ENCODE measurements around the gene AMPH. TPM values are rescaled to one million over a fixed set of nuclear protein-coding genes. Genes with fewer than 3 reads are reported as not detected.

The AMPH gene
- total and polyA plus RNA-seq, 9 of the 15 experiments (the other 6 are each of a cell fraction or from before 2014, with no cell fraction given), result 0.03 to 0.35 TPM; not detected in 7

- FAIRE-seq, result no peak
- in situ Hi-C loops (cut with MboI), result no loop called here
- CTCF ChIA-PET (ENCODE audit: low intra/inter-chr PET ratio), result no interaction called here
These were observed 148.7 kb downstream of the AMPH start for GRCh38 chr7:38482521-38482920.

More at GRCh38 chr7:38482521-38482920, 148.7 kb downstream of the AMPH start:
- no peaks in the 10 kb centered on the region for H3K9me3 ChIP-seq (replicated peaks; ENCODE audit: control insufficient read depth, insufficient read depth, low read depth, low read length)
- H4K20me1 ChIP-seq (replicated peaks; ENCODE audit: control insufficient read depth, insufficient read depth, low read length), result no peaks in the 10 kb centered on the region
- no peak overlapping the region for H3K4me2 ChIP-seq (ENCODE audit: insufficient read depth, low read length)
- 0% methylated on average over 1 of the region's 1 CpG for WGBS (ENCODE audit: insufficient coverage, low coverage, missing lambda C conversion rate)
- no peaks in the 10 kb centered on the region for H3K4me1 ChIP-seq (replicated peaks in 1 of 2; ENCODE audit: control insufficient read depth in 2 of 2, insufficient read depth in 2 of 2, low read length in 2 of 2)
- H3K4me3 ChIP-seq, result no peak overlapping the region
- no peak overlapping the region for H3K9ac ChIP-seq (ENCODE audit: insufficient read depth in 1 of 2, low read depth in 2 of 2, low read length in 2 of 2)
- intact Hi-C loops (cut with micrococcal nuclease), result no loop called here
- H3K9me1 ChIP-seq (ENCODE audit: control insufficient read depth, insufficient read depth, low read length), result no peaks in the 10 kb centered on the region
- DNase-seq (ENCODE audit: extremely low read depth in 1 of 4, low spot score in 3 of 4) (no peak), ATAC-seq (no peak)
- no TSS peak for BruUV-seq (replicated peaks)
- POLR2A ChIA-PET, result no interaction called here
- TF ChIP-seq TGIF2 (CRISPR knock-in tag; IDR thresholded peaks at IDR 0.05) (no peak), ZNF224 (CRISPR knock-in tag; IDR thresholded peaks at IDR 0.05) (no peak), ATF4 (CRISPR knock-in tag; IDR thresholded peaks at IDR 0.05) (no peak), GTF2F1 (IDR thresholded peaks at IDR 0.05; ENCODE audit: low read depth, low read length) (no peak), DDX20 (tag; IDR thresholded peaks at IDR 0.05; ENCODE audit: low read depth) (no peak), CC2D1A (IDR thresholded peaks at IDR 0.05) (no peak), NEUROD1 (IDR thresholded peaks at IDR 0.05; ENCODE audit: borderline replicate concordance, low read depth, low read length, partially characterized antibody) (no peak), TBL1XR1 (IDR thresholded peaks at IDR 0.05; ENCODE audit: low read length in 2 of 2) (no peak), GTF2A2 (tag; IDR thresholded peaks at IDR 0.05) (no peak), SMC3 (conservative IDR thresholded peaks at IDR 0.05; ENCODE audit: insufficient read depth, low read depth, low read length) (no peak), SAFB2 (IDR thresholded peaks at IDR 0.05; ENCODE audit: borderline replicate concordance, low read depth, low read length, severe bottlenecking) (no peak), CREB3L1 (IDR thresholded peaks at IDR 0.05; ENCODE audit: borderline replicate concordance, low read depth) (no peak), CHD1 (IDR thresholded peaks at IDR 0.05; ENCODE audit: low read length) (no peak), NKRF (IDR thresholded peaks at IDR 0.05; ENCODE audit: borderline replicate concordance) (no peak), ZNF146 (CRISPR knock-in tag; IDR thresholded peaks at IDR 0.05; ENCODE audit: unreplicated experiment) (no peak), RBM15 (IDR thresholded peaks at IDR 0.05; ENCODE audit: insufficient read depth, low read length) (no peak)
- no peak overlapping the region for H2AFZ ChIP-seq (ENCODE audit: low read depth, low read length)
- H3K27ac ChIP-seq (ENCODE audit: extremely low read depth, low read depth, low read length), result no peak overlapping the region
- H3K79me2 ChIP-seq (ENCODE audit: control insufficient read depth, insufficient read depth, low read length), result no peaks in the 10 kb centered on the region
- H3K27me3 ChIP-seq (ENCODE audit: control insufficient read depth in 2 of 2, insufficient read depth in 2 of 2, low read length in 2 of 2), result no peaks in the 10 kb centered on the region
- no peaks in the 10 kb centered on the region for H3K36me3 ChIP-seq (ENCODE audit: control insufficient read depth, insufficient read depth, low read length)

All from K562 (cell line).